Measurements from ENCODE around the gene TVP23A. TPM values are rescaled to one million over a fixed set of nuclear protein-coding genes. Genes with fewer than 3 reads are reported as not detected.

The TVP23A gene
- total RNA-seq, 1 donor from 2014 or later = 2.5 TPM

- no peak for TF ChIP-seq CTCF (conservative IDR thresholded peaks at IDR 0.05)
- Mint-ChIP-seq H3K4me1 (ENCODE audit: unreplicated experiment) (peaks cover 7% of the 10 kb centered on the region), H3K36me3 (no peaks in the 10 kb centered on the region), H3K9me3 (no peaks in the 10 kb centered on the region), H3K27ac (peak overlapping the region; percentile 9), H3K4me3 (peak overlapping the region; percentile 74), H3K27me3 (peaks cover 6% of the 10 kb centered on the region)
- DNase-seq (ENCODE audit: extremely low spot score, unreplicated experiment) = no peak
Measured at GRCh38 chr16:10817514-10817913, 1.1 kb downstream of the TVP23A start.

DNA sequence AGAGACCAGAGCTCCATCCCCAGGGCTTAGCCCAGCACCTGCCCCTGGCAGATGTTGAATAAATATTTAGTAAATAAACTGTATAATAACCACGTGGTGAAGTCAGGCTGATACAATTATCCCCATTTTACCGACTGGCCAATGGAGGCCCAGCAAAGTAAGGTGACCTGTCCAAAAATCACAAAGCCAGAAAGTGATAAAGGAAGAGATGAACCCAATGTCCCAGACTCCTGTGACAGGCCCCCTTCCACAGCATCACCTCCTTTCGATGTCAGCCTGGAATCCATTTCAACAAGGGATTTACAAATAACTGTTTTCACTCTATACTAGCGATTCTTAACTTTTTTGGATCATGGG lies 5.5 kb downstream of the TVP23A start:
- Mint-ChIP-seq H3K9me3 (no peaks in the 10 kb centered on the region), H3K36me3 (no peaks in the 10 kb centered on the region), H3K27ac (no peak overlapping the region), H3K4me1 (ENCODE audit: unreplicated experiment) (peaks cover 4% of the 10 kb centered on the region), H3K27me3 (peaks cover 6% of the 10 kb centered on the region), H3K4me3 (no peak overlapping the region)
- DNase-seq (ENCODE audit: extremely low spot score, unreplicated experiment) = no peak
- no peak for TF ChIP-seq CTCF (conservative IDR thresholded peaks at IDR 0.05)

GRCh38 chr16:10812312-10813098 lies 6.1 kb downstream of the TVP23A start:
- DNase-seq (ENCODE audit: extremely low spot score, unreplicated experiment) = no peak
- H3K27me3 Mint-ChIP-seq = peaks cover 2% of the 10 kb centered on the region
- no peak for TF ChIP-seq CTCF (conservative IDR thresholded peaks at IDR 0.05)
- no peaks in the 10 kb centered on the region for H3K36me3 Mint-ChIP-seq
- no peaks in the 10 kb centered on the region for H3K9me3 Mint-ChIP-seq
- H3K4me3 Mint-ChIP-seq = no peak overlapping the region
- H3K27ac Mint-ChIP-seq = no peak overlapping the region
- peaks cover 4% of the 10 kb centered on the region for H3K4me1 Mint-ChIP-seq (ENCODE audit: unreplicated experiment)

GRCh38 chr16:10809706-10810105 lies 8.9 kb downstream of the TVP23A start:
- H3K27ac Mint-ChIP-seq = no peak overlapping the region
- peaks cover 4% of the 10 kb centered on the region for H3K4me1 Mint-ChIP-seq (ENCODE audit: unreplicated experiment)
- H3K4me3 Mint-ChIP-seq = no peak overlapping the region
- TF ChIP-seq CTCF (conservative IDR thresholded peaks at IDR 0.05) = no peak
- no peaks in the 10 kb centered on the region for H3K9me3 Mint-ChIP-seq
- H3K36me3 Mint-ChIP-seq = no peaks in the 10 kb centered on the region
- H3K27me3 Mint-ChIP-seq = no peaks in the 10 kb centered on the region
- DNase-seq (ENCODE audit: extremely low spot score, unreplicated experiment) = no peak

DNA sequence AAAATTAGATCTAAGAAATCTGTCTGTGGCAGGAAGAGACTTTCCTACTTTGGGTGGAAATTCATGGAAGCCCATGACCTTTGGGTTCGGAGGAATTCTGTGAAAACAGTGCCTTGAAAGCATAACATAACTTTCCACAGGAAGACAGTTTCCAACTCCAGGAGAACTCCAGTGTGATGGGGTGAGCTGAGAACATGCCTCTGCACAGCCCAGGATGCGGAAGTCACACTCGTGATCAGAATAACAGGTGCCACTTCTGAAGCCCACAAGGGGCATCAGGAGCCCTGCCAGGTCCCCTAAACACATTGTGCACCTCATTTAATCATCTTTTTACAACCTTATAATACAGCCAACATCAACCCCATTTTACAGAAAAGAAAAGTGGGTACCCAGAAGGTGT lies 9.7 kb downstream of the TVP23A start:
- Mint-ChIP-seq H3K27me3 (no peaks in the 10 kb centered on the region), H3K9me3 (no peaks in the 10 kb centered on the region), H3K27ac (no peak overlapping the region), H3K36me3 (no peaks in the 10 kb centered on the region), H3K4me1 (ENCODE audit: unreplicated experiment) (peaks cover 4% of the 10 kb centered on the region), H3K4me3 (no peak overlapping the region)
- DNase-seq (ENCODE audit: extremely low spot score, unreplicated experiment) = no peak
- TF ChIP-seq CTCF (conservative IDR thresholded peaks at IDR 0.05) = no peak

All from type B pancreatic cell (in vitro differentiated cells).